Muscle layer of colon (tissue), 2 donors: ENCODE data around the gene AP2B1.
"Not testable (repeated sequence)": the region's sequence is repeated elsewhere in the genome, so short reads cannot be mapped to it uniquely, and the experiment has no call there.

Experiments
- H3K27ac ChIP-seq: one replicate; pipeline ENCODE4 v1.7.0; 2013; ENCODE audit warnings: low read depth, mild to moderate bottlenecking, low read length, moderate library complexity
- H3K27me3 ChIP-seq, 2 donors: one replicate each; pipeline ENCODE4 v1.7.0; 2013; ENCODE audit warnings: low read length in 2 of 2, mild to moderate bottlenecking in 2 of 2; ENCODE audit not compliant: insufficient read depth in 2 of 2, control insufficient read depth in 1 of 2
- H3K36me3 ChIP-seq: one replicate; pipeline ENCODE4 v1.7.0; 2013; ENCODE audit warnings: mild to moderate bottlenecking, low read length; ENCODE audit not compliant: insufficient read depth
- H3K4me1 ChIP-seq: one replicate; pipeline ENCODE4 v1.7.0; 2013; ENCODE audit warnings: mild to moderate bottlenecking, low read length; ENCODE audit not compliant: insufficient read depth
- H3K4me3 ChIP-seq, 2 donors: one replicate each; pipeline ENCODE4 v1.7.0; 2013; ENCODE audit warnings: low read length in 2 of 2, low read depth in 1 of 2, mild to moderate bottlenecking in 1 of 2, moderate library complexity in 1 of 2
- H3K9ac ChIP-seq: one replicate; pipeline ENCODE4 v1.7.0; 2013; ENCODE audit warnings: low read length
- H3K9me3 ChIP-seq: one replicate; pipeline ENCODE4 v1.7.0; 2013; ENCODE audit warnings: mild to moderate bottlenecking, low read length
- donor health status: abdominal sarcoma.
- donor health status: Adenocarcinoma of cecum.

AP2B1 gene

DNA sequence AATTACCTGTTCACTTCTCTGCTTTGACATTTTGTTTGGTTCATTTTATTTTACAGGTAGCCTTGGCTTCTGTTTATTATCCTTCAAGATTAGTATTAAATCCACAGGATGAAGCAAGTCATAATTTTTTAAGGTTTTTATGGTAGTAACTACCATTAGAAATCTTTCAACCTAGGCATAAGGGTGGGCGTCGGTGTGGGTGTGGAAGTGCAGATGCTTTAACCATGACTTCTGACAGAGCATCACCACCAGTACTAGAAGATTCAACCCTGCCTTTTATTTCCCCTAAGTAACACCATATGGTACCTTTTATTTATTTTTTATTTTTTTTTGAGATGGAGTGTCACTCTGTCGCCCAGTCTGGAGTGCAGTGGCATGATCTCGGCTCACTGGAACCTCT, 22.7 kb downstream of the AP2B1 start:
- peaks cover 6% of the 10 kb centered on the region for H3K4me1 ChIP-seq
- H3K27me3 ChIP-seq = no peaks in the 10 kb centered on the region
- no peak overlapping the region for H3K4me3 ChIP-seq
- H3K27ac ChIP-seq = no peak overlapping the region
- H3K36me3 ChIP-seq = peaks cover 38% of the 10 kb centered on the region
- H3K9ac ChIP-seq = no peak overlapping the region
- no peaks in the 10 kb centered on the region for H3K9me3 ChIP-seq

GRCh38 chr17:35610746-35611145, 23.6 kb downstream of the AP2B1 start:
- H3K27ac ChIP-seq, H3K27me3 ChIP-seq, H3K4me3 ChIP-seq, H3K9ac ChIP-seq, H3K4me1 ChIP-seq, H3K9me3 ChIP-seq: not testable (repeated sequence)
- H3K36me3 ChIP-seq = peaks cover 34% of the 10 kb centered on the region

GRCh38 chr17:35612924-35613521, 25.9 kb downstream of the AP2B1 start:
- Histone ChIP-seq H3K9me3 (no peaks in the 10 kb centered on the region), H3K36me3 (peaks cover 23% of the 10 kb centered on the region)

DNA sequence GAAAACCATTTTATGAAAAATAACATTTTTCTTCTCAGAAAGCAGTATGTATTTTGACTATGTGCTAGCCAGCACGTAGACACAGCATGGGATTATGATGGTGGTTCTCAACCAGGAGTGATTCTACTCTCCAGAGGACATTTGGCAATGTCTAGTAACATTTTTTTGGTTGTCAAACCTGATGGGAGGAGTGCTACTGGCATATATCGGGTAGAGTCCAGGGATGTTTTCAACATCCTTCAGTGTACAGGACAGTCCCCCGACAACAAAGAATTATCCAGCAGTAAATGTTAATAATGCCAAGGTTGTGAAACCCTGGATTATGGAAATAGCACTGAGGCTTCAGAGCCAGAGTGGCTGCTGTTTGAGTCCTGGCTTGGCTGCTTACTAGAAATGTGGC, 27.7 kb downstream of the AP2B1 start:
- H3K27ac ChIP-seq = no peak overlapping the region
- peaks cover 13% of the 10 kb centered on the region for H3K36me3 ChIP-seq
- no peak overlapping the region for H3K4me3 ChIP-seq
- no peaks in the 10 kb centered on the region for H3K27me3 ChIP-seq
- H3K9me3 ChIP-seq = no peaks in the 10 kb centered on the region
- H3K9ac ChIP-seq = no peak overlapping the region
- peaks cover 9% of the 10 kb centered on the region for H3K4me1 ChIP-seq

More at GRCh38 chr17:35612924-35613521, 25.9 kb downstream of the AP2B1 start:
- H3K4me3 ChIP-seq = no peak overlapping the region
- H3K4me1 ChIP-seq = no peaks in the 10 kb centered on the region
- H3K27ac ChIP-seq = no peak overlapping the region
- no peaks in the 10 kb centered on the region for H3K27me3 ChIP-seq
- no peak overlapping the region for H3K9ac ChIP-seq

- Histone ChIP-seq H3K4me1 (peaks cover 9% of the 10 kb centered on the region), H3K4me3 (no peak overlapping the region), H3K9me3 (no peaks in the 10 kb centered on the region), H3K27ac (no peak overlapping the region), H3K27me3 (no peaks in the 10 kb centered on the region), H3K36me3 (peaks cover 5% of the 10 kb centered on the region), H3K9ac (no peak overlapping the region)
These were observed 29.4 kb downstream of the AP2B1 start for GRCh38 chr17:35616536-35616935.

DNA sequence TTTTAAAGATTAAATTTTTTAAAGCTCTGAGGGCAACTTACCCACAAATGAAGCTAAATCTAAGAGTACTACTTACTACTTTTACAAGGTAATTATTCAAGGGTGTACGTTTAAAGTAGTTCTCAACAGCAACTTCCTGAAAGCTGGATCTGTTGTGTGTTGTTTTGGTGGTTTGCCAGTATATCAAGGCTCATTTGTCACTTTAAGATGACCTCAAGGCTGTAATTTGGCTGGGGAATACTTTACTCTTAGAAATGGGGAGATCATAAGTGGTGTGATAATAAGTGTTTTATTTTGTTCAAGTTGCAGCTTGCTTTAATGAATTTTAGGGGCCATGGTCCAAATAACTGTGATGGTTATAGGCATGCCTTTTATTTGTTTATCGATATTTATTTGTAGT, 30.4 kb downstream of the AP2B1 start:
- Histone ChIP-seq H3K4me1 (peaks cover 9% of the 10 kb centered on the region), H3K36me3 (peaks cover 2% of the 10 kb centered on the region), H3K9ac (no peak overlapping the region), H3K4me3 (no peak overlapping the region), H3K27ac (no peak overlapping the region), H3K9me3 (no peaks in the 10 kb centered on the region), H3K27me3 (no peaks in the 10 kb centered on the region)

- no peak overlapping the region for H3K27ac ChIP-seq
These were observed 31.5 kb downstream of the AP2B1 start for GRCh38 chr17:35618628-35619027.

GRCh38 chr17:35621768-35622167, 34.6 kb downstream of the AP2B1 start:
- H3K4me1 ChIP-seq = peaks cover 9% of the 10 kb centered on the region
- H3K27me3 ChIP-seq = no peaks in the 10 kb centered on the region
- H3K27ac ChIP-seq = no peak overlapping the region
- H3K4me3 ChIP-seq = no peak overlapping the region
- no peaks in the 10 kb centered on the region for H3K9me3 ChIP-seq
- H3K9ac ChIP-seq = no peak overlapping the region
- H3K36me3 ChIP-seq = peaks cover 17% of the 10 kb centered on the region

More at GRCh38 chr17:35618628-35619027, 31.5 kb downstream of the AP2B1 start:
- Histone ChIP-seq H3K27me3 (no peaks in the 10 kb centered on the region), H3K4me3 (no peak overlapping the region), H3K9me3 (no peaks in the 10 kb centered on the region), H3K4me1 (peaks cover 9% of the 10 kb centered on the region), H3K9ac (no peak overlapping the region), H3K36me3 (no peaks in the 10 kb centered on the region)

DNA sequence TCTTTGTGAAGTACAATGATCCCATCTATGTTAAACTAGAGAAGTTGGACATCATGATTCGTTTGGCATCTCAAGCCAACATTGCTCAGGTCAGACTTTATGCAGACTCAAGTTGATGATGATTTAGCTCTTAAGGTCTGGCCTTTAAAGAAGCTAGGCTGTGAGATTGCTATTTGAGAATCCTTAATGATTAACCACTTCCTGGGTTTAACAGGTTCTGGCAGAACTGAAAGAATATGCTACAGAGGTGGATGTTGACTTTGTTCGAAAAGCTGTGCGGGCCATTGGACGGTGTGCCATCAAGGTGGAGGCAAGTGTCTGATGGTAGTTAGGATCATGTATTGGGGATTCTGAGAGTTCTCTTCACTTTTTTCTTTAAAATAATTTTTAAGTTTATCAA, 40.3 kb downstream of the AP2B1 start:
- no peaks in the 10 kb centered on the region for H3K27me3 ChIP-seq
- peaks cover 49% of the 10 kb centered on the region for H3K36me3 ChIP-seq
- H3K4me1 ChIP-seq = no peaks in the 10 kb centered on the region
- no peak overlapping the region for H3K4me3 ChIP-seq
- no peak overlapping the region for H3K27ac ChIP-seq
- H3K9ac ChIP-seq = no peak overlapping the region
- H3K9me3 ChIP-seq = no peaks in the 10 kb centered on the region

GRCh38 chr17:35630530-35631148, 43.5 kb downstream of the AP2B1 start:
- Histone ChIP-seq H3K9me3 (no peaks in the 10 kb centered on the region), H3K27me3 (no peaks in the 10 kb centered on the region), H3K9ac (no peak overlapping the region), H3K27ac (no peak overlapping the region), H3K36me3 (peaks cover 42% of the 10 kb centered on the region), H3K4me1 (no peaks in the 10 kb centered on the region), H3K4me3 (no peak overlapping the region)

DNA sequence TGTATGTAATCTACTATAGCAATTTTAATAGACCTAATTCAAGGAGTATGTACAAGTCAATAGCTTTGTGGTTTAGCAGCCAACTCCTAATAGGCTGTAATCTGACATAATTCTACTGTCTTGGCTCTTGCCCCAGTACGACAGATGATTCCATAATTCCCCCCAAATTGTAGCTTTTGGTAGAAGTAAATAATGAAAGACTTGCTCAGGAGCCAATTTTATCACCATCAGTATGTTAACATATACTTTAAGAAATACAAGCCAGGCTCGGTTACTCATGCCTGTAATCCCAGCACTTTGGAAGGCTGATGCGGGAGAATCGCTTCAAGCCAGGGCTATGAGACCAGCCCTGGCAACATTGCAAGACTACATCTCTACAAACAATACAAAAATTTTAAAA, 53.9 kb downstream of the AP2B1 start:
- Histone ChIP-seq H3K27me3 (no peaks in the 10 kb centered on the region), H3K4me1 (no peaks in the 10 kb centered on the region), H3K36me3 (peaks cover 56% of the 10 kb centered on the region), H3K4me3 (no peak overlapping the region), H3K27ac (no peak overlapping the region), H3K9ac (no peak overlapping the region), H3K9me3 (no peaks in the 10 kb centered on the region)

DNA sequence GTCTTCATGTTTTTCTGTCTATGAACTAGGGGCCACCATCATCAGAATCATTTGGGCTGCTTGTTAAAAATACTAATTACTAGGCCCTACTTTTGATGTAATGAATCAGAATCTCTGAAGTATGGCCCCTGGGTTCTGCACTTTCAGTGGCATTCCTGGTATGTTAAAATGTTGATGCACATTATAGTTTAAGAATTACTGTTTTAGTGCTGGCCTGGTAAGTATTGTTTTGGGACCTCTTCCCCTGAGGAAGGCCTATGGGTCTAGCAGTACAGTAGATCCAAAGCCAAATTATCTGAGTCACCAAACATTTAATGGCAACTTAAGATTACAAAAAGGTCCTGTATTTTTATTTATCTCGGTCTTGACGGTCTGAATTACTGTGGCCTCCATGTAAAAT, 58.8 kb downstream of the AP2B1 start:
- H3K9ac ChIP-seq = no peak overlapping the region
- H3K27ac ChIP-seq = no peak overlapping the region
- H3K36me3 ChIP-seq = peaks cover 29% of the 10 kb centered on the region
- H3K4me1 ChIP-seq = no peaks in the 10 kb centered on the region
- no peaks in the 10 kb centered on the region for H3K9me3 ChIP-seq
- H3K27me3 ChIP-seq = no peaks in the 10 kb centered on the region
- no peak overlapping the region for H3K4me3 ChIP-seq
